CD4-positive, alpha-beta memory T cell (primary cell): ENCODE results near the gene GRID1. TPM values are rescaled to one million over a fixed set of nuclear protein-coding genes. Genes with fewer than 3 reads are reported as not detected.

Experiments
- CTCF ChIA-PET: fragments of 350-600 bp; sonication (Branson Sonifier 250); formaldehyde crosslinking; loops from one replicate; lab custom pipeline; 2021; ENCODE audit warnings: inconsistent platforms; ENCODE audit not compliant: partially characterized antibody; lab: Charles Lee
- POLR2A ChIA-PET: fragments of 350-600 bp; sonication (Branson Sonifier 250); formaldehyde crosslinking; loops from one replicate; lab custom pipeline; 2021; ENCODE audit not compliant: partially characterized antibody; lab: Charles Lee
- DNase-seq, 5 donors: peaks; one replicate each; pipeline versions ENCODE4 v3.0.0 to v3.0.0-alpha.2; 2020 to 2022; ENCODE audit warnings: mixed read lengths in 1 of 5
- H3K27ac ChIP-seq: one replicate; pipeline ENCODE4 v1.7.0; 2013; ENCODE audit warnings: low read depth, low read length
- H3K27me3 ChIP-seq: 2 replicates; pipeline ENCODE4 v1.7.0; 2013; ENCODE audit warnings: mild to moderate bottlenecking, low read length, moderate library complexity; ENCODE audit not compliant: insufficient read depth
- H3K36me3 ChIP-seq: 2 replicates; pipeline ENCODE4 v1.7.0; 2013; ENCODE audit warnings: mild to moderate bottlenecking, low read length, moderate library complexity; ENCODE audit not compliant: insufficient read depth
- H3K4me1 ChIP-seq: 2 replicates; pipeline ENCODE4 v1.7.0; 2013; ENCODE audit warnings: mild to moderate bottlenecking, low read length, moderate library complexity; ENCODE audit not compliant: insufficient read depth
- H3K4me3 ChIP-seq, 2 donors: one replicate each; pipeline ENCODE4 v1.7.0; 2013; ENCODE audit warnings: low read length in 2 of 2, mild to moderate bottlenecking in 1 of 2
- H3K9me3 ChIP-seq, 2 donors: one replicate each; pipeline ENCODE4 v1.7.0; 2013; ENCODE audit warnings: low read length in 2 of 2, control low read depth in 1 of 2; ENCODE audit not compliant: control insufficient read depth in 1 of 2
- H3K27ac Mint-ChIP-seq, 7 donors: one replicate each; pipeline ENCODE4 v1.8.0; 2020 to 2021; ENCODE audit warnings: mixed read lengths in 7 of 7, mild to moderate bottlenecking in 6 of 7, inconsistent platforms in 3 of 7, moderate library complexity in 3 of 7
- H3K27me3 Mint-ChIP-seq, 2 donors: one replicate each; pipeline ENCODE4 v1.8.0; 2020 to 2021; ENCODE audit warnings: mixed read lengths in 2 of 2
- H3K36me3 Mint-ChIP-seq, 2 donors: one replicate each; pipeline ENCODE4 v1.8.0; 2020 to 2021; ENCODE audit warnings: mixed read lengths in 2 of 2, inconsistent platforms in 1 of 2, mild to moderate bottlenecking in 1 of 2
- H3K4me1 Mint-ChIP-seq, 4 donors: one replicate each; pipeline ENCODE4 v1.8.0; 2020 to 2021; ENCODE audit warnings: mixed read lengths in 4 of 4, mild to moderate bottlenecking in 1 of 4
- H3K4me3 Mint-ChIP-seq, 8 donors: one replicate each; pipeline ENCODE4 v1.8.0; 2020 to 2021; ENCODE audit warnings: mixed read lengths in 8 of 8, mild to moderate bottlenecking in 7 of 8, moderate library complexity in 6 of 8, inconsistent platforms in 3 of 8
- H3K9me3 Mint-ChIP-seq, 8 donors: one replicate each; pipeline ENCODE4 v1.8.0; 2020 to 2021; ENCODE audit warnings: mixed read lengths in 8 of 8, mild to moderate bottlenecking in 5 of 8, inconsistent platforms in 3 of 8, moderate library complexity in 1 of 8
- intact Hi-C: fragments of 100-400 bp; cut with micrococcal nuclease; formaldehyde crosslinking; loops from one replicate; pipeline ENCODE4 v1.15.1; 2023
- polyA plus RNA-seq, 2 donors: library from polyadenylated mRNA; unstranded; fragments of 300-500 nt; fragmentation: Illumina TruSeq; gene quantifications; one replicate each; pipeline ENCODE4 v1.2.3, GENCODE V29; 2021
- total RNA-seq, 2 experiments: library from RNA; stranded (reverse); gene quantifications; one replicate each; pipeline ENCODE4 v1.2.3, GENCODE V29; 2021

The GRID1 gene
- total and polyA plus RNA-seq, 4 experiments from 2014 or later, result not detected

DNA sequence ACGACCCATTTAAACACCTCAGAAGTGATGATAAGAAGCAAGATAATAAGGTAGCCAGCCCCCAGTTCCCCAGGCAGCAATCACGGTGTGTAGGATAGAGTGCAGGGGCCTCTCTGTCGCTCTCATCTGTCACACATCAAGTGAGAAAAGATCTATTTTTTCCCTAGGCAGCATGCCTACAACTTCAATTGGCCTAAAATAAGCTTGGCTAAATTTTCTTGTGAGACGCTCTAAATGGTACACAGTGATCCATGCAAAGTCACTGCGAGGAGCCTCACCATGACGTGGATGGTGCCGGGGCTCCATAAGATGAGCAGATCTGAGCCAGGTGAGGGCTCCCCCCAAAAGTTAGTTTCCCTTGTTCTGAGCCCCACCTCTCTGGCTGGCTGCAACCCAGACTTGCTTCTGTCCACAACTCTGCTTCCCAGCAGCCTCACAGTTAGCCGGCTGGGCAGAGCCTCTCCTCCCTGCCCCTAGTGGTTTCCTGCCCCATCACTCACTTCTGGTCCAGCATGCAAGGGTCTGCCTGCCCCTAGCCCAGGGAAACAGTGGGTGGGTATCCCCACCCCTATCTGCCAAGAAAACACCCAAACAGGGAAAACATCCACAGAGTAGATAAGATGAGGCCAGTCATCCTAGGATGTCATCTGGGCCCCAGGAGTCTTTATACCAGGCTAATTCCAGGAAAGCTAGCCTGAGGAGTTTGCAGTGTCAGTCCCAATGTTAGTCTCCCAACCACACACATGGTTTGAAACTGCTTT lies 342.1 kb downstream of the GRID1 start:
- DNase-seq, result no peak
- Histone ChIP-seq H3K27me3 (no peaks in the 10 kb centered on the region), H3K9me3 (no peaks in the 10 kb centered on the region), H3K36me3 (no peaks in the 10 kb centered on the region), H3K27ac (no peak overlapping the region), H3K4me3 (no peak overlapping the region), H3K4me1 (no peaks in the 10 kb centered on the region)
- ChIA-PET CTCF (no interaction called here), POLR2A (no interaction called here)
- Mint-ChIP-seq H3K27me3 (peaks cover 0 to 8% of the 10 kb centered on the region in 2 donors), H3K9me3 (no peaks in the 10 kb centered on the region), H3K27ac (no peak overlapping the region), H3K4me1 (no peaks in the 10 kb centered on the region), H3K36me3 (no peaks in the 10 kb centered on the region), H3K4me3 (no peak overlapping the region)
- intact Hi-C loops, result no loop called here

DNA sequence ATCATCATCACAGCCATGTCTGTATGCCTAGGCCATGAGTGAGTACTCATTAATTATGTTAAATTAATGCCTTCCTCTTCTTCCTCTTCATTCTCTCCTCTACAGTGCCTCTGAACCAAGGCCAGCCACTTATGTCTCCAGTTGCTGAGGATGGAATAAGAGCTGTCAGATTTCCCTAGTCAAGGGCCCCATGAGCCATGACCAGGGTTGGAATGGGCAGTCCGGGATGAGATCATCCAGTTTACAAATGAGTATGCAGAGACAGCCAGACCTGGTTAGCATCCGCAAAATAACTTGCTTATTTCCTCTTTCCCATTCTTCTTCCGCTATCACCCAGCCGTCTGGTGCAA lies 342.7 kb downstream of the GRID1 start:
- no peaks in the 10 kb centered on the region for H3K36me3 ChIP-seq

DNA sequence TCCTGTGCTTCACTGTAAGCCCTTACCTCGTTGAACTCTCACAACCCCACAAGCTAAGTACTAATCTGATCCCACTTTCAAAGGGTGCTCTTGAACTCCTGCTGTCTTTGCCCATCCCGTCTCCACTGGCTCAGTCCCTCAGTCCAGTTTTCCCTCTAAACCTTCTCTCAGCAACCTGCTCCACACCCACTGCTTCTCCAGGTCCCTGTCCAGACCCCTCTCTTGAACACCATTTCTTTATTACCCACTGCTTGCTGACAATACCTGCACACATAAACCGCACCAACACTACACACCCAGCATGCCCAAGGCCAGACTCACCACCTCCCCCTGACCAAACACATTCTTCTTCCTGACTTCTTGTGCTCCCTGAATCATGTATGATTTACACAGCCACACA lies 343.3 kb downstream of the GRID1 start:
- H3K27ac Mint-ChIP-seq, result no peak overlapping the region
- H3K9me3 ChIP-seq, result no peaks in the 10 kb centered on the region
- H3K27me3 Mint-ChIP-seq, result peaks cover 0 to 2% of the 10 kb centered on the region in 2 donors
- no peaks in the 10 kb centered on the region for H3K36me3 ChIP-seq
- intact Hi-C loops, result no loop called here
- ChIA-PET CTCF (no interaction called here), POLR2A (no interaction called here)
- no peak overlapping the region for H3K27ac ChIP-seq
- H3K4me3 Mint-ChIP-seq, result no peak overlapping the region
- H3K36me3 Mint-ChIP-seq, result no peaks in the 10 kb centered on the region
- no peaks in the 10 kb centered on the region for H3K27me3 ChIP-seq
- H3K4me1 Mint-ChIP-seq, result no peaks in the 10 kb centered on the region
- H3K9me3 Mint-ChIP-seq, result no peaks in the 10 kb centered on the region
- no peaks in the 10 kb centered on the region for H3K4me1 ChIP-seq
- DNase-seq, result no peak
- no peak overlapping the region for H3K4me3 ChIP-seq

More for the DNA sequence above, 342.7 kb downstream of the GRID1 start:
- no peak overlapping the region for H3K27ac Mint-ChIP-seq
- H3K4me1 Mint-ChIP-seq, result no peaks in the 10 kb centered on the region
- no peak overlapping the region for H3K27ac ChIP-seq
- intact Hi-C loops, result no loop called here
- no peak for DNase-seq
- no peak overlapping the region for H3K4me3 Mint-ChIP-seq
- no peaks in the 10 kb centered on the region for H3K4me1 ChIP-seq
- ChIA-PET POLR2A (no interaction called here), CTCF (no interaction called here)
- H3K4me3 ChIP-seq, result no peak overlapping the region
- H3K27me3 ChIP-seq, result no peaks in the 10 kb centered on the region
- H3K9me3 Mint-ChIP-seq, result no peaks in the 10 kb centered on the region
- H3K9me3 ChIP-seq, result no peaks in the 10 kb centered on the region
- peaks cover 0 to 4% of the 10 kb centered on the region in 2 donors for H3K27me3 Mint-ChIP-seq
- H3K36me3 Mint-ChIP-seq, result no peaks in the 10 kb centered on the region

DNA sequence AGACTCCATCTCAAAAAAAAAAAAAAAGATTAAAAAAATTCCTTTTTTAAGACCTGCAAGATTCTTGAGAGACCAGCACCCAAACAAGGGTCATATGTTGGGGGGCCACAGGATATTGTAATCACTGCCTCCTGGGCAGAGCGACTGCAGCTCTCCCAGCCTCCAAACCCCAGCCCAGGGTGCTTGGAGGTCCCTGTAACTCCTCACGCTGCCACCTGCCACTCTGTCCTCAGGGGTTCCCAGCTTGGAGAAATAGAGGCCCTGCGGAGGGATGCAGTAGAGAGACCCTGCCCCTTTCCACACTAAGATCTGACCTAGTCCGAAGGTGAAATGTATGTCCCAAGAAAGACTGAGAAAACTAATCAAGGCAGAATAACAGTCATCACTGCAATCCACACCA lies 343.7 kb downstream of the GRID1 start:
- no peaks in the 10 kb centered on the region for H3K9me3 ChIP-seq
- no peaks in the 10 kb centered on the region for H3K36me3 ChIP-seq
- no peak overlapping the region for H3K4me3 ChIP-seq
- H3K36me3 Mint-ChIP-seq, result no peaks in the 10 kb centered on the region
- H3K4me1 ChIP-seq, result no peaks in the 10 kb centered on the region
- peaks cover 0 to 4% (median under 1%) of the 10 kb centered on the region in 4 donors for H3K4me1 Mint-ChIP-seq
- no peaks in the 10 kb centered on the region for H3K27me3 Mint-ChIP-seq
- H3K27me3 ChIP-seq, result no peaks in the 10 kb centered on the region
- intact Hi-C loops, result no loop called here
- ChIA-PET CTCF (no interaction called here), POLR2A (no interaction called here)
- no peak overlapping the region for H3K27ac ChIP-seq
- no peak for DNase-seq
- H3K27ac Mint-ChIP-seq, result no peak overlapping the region
- H3K9me3 Mint-ChIP-seq, result no peaks in the 10 kb centered on the region
- no peak overlapping the region for H3K4me3 Mint-ChIP-seq

DNA sequence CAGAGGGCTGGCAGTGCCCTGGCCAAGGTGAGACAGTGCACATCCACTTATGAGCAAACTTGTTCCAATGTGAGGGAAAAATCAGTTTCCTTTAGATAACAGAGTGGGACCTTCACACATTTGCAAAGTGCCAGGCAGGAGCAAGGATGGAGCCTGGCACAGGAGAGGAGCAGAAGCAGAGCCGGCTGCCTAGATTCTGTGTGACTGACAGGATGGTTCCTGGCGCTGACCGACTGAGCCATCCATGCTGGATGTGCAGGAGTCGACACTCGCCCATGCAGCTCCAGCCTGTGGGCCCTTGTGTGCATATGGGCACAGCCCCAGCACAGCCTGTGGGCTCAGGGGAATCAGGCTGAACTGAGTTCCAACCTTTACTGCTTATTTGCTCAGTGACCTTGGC lies 346.5 kb downstream of the GRID1 start:
- H3K27me3 Mint-ChIP-seq, result no peaks in the 10 kb centered on the region
- H3K36me3 ChIP-seq, result no peaks in the 10 kb centered on the region
- ChIA-PET POLR2A (no interaction called here), CTCF (no interaction called here)
- H3K9me3 Mint-ChIP-seq, result peaks cover 0 to 1% (median 0%) of the 10 kb centered on the region in 8 donors
- H3K4me3 Mint-ChIP-seq, result no peak overlapping the region
- no peaks in the 10 kb centered on the region for H3K27me3 ChIP-seq
- H3K27ac ChIP-seq, result no peak overlapping the region
- peaks cover 3% of the 10 kb centered on the region for H3K4me1 ChIP-seq
- intact Hi-C loops, result no loop called here
- H3K4me1 Mint-ChIP-seq, result peaks cover 0 to 9% (median under 1%) of the 10 kb centered on the region in 4 donors
- H3K27ac Mint-ChIP-seq, result no peak overlapping the region
- H3K36me3 Mint-ChIP-seq, result no peaks in the 10 kb centered on the region
- no peak for DNase-seq
- H3K4me3 ChIP-seq, result no peak overlapping the region
- H3K9me3 ChIP-seq, result no peaks in the 10 kb centered on the region

DNA sequence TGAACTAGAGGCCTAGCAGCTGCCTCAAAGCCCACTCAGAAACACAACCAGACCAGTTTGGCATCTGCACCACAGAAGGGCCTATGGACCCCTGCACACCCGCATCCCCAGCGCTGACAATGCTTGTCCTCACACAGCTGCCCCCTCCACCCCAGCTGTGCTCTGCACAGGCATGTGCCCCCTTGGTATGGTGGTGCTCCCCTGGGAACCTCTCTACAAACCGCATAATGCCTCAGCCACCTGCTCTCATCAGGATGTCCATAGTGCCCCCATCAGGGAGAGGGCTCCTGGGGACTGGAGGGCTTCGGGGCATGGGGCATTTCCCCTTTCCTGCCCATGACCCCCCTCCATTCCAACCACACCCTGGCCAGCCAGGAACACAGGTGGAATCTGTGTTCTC lies 347.5 kb downstream of the GRID1 start:
- H3K9me3 Mint-ChIP-seq, result peaks cover 0 to 1% (median 0%) of the 10 kb centered on the region in 8 donors
- Histone ChIP-seq H3K4me1 (peaks cover 3% of the 10 kb centered on the region), H3K27ac (no peak overlapping the region), H3K9me3 (no peaks in the 10 kb centered on the region), H3K4me3 (no peak overlapping the region), H3K36me3 (no peaks in the 10 kb centered on the region), H3K27me3 (no peaks in the 10 kb centered on the region)
- no peaks in the 10 kb centered on the region for H3K27me3 Mint-ChIP-seq
- H3K36me3 Mint-ChIP-seq, result no peaks in the 10 kb centered on the region
- no peak overlapping the region for H3K27ac Mint-ChIP-seq
- peaks cover 0 to 9% (median under 1%) of the 10 kb centered on the region in 4 donors for H3K4me1 Mint-ChIP-seq
- DNase-seq, result no peak
- H3K4me3 Mint-ChIP-seq, result no peak overlapping the region
- intact Hi-C loops, result no loop called here
- ChIA-PET POLR2A (no interaction called here), CTCF (no interaction called here)

DNA sequence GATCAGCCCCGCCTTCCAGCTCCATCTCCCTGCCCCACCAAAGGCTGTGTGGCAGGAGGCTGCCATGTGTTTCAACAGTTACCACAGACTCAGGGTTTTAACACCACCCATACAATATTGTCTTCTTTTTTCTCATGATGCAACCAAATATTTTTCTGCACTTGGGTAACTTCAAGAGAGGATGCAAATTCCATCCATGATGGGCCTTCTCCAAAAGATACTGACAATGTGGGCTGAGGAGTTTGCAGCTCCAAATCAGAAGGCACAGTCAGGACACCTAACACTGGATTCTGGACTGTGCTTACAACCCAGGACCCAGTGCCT lies 347.9 kb downstream of the GRID1 start:
- Histone ChIP-seq H3K36me3 (no peaks in the 10 kb centered on the region), H3K27ac (no peak overlapping the region), H3K4me3 (no peak overlapping the region), H3K4me1 (peaks cover 3% of the 10 kb centered on the region), H3K27me3 (no peaks in the 10 kb centered on the region), H3K9me3 (no peaks in the 10 kb centered on the region)
- Mint-ChIP-seq H3K36me3 (no peaks in the 10 kb centered on the region), H3K27ac (no peak overlapping the region), H3K9me3 (peaks cover 0 to 1% (median 0%) of the 10 kb centered on the region in 8 donors), H3K27me3 (no peaks in the 10 kb centered on the region), H3K4me3 (no peak overlapping the region), H3K4me1 (peaks cover 0 to 9% (median under 1%) of the 10 kb centered on the region in 4 donors)
- CTCF ChIA-PET, result no interaction called here
- POLR2A ChIA-PET, result no interaction called here
- no peak for DNase-seq
- intact Hi-C loops, result no loop called here
